K562 (cell line): ENCODE measurements around the gene KIAA2012.

Experiments used
- CBX2 ChIP-seq: fragments of 200-600 bp; sonication (generic); IDR thresholded peaks from one replicate; pipeline ENCODE4 v1.6.1; 2012; ENCODE audit warnings: mild to moderate bottlenecking, low read length, inconsistent platforms; ENCODE audit not compliant: insufficient read depth, poor library complexity, severe bottlenecking
- CTCF ChIP-seq, 3 experiments: IDR thresholded peaks in 2 of 3; conservative IDR thresholded peaks in 1 of 3; 2 replicates each; pipeline ENCODE4 v1.5.1; 2011 to 2012; ENCODE audit warnings: low read length in 3 of 3, mild to moderate bottlenecking in 3 of 3, control low read depth in 2 of 3, improper control_type of control experiment in 1 of 3, inconsistent platforms in 1 of 3, low read depth in 1 of 3, mixed read lengths in 1 of 3, moderate library complexity in 1 of 3; ENCODE audit not compliant: insufficient read depth in 2 of 3
- FOXJ3 ChIP-seq: sonication (generic); formaldehyde crosslinking; IDR thresholded peaks from 2 replicates; pipeline ENCODE4 v1.4.0; 2020; ENCODE audit warnings: mild to moderate bottlenecking, missing genetic modification reagents
- FOXO4 ChIP-seq: fragments of 450-650 bp; formaldehyde crosslinking; IDR thresholded peaks from 2 replicates; pipeline ENCODE4 v1.4.0; 2020; ENCODE audit warnings: mild to moderate bottlenecking, moderate library complexity
- GABPA ChIP-seq: fragments of 200-800 bp; sonication (Bioruptor generic); conservative IDR thresholded peaks from 2 replicates; pipeline ENCODE4 v1.6.1; 2016; ENCODE audit warnings: low read depth, missing genetic modification characterization, missing compliant biosample characterization
- NFATC3 ChIP-seq: fragments of 450-650 bp; IDR thresholded peaks from 2 replicates; pipeline ENCODE4 v1.6.1; 2017; ENCODE audit warnings: mild to moderate bottlenecking
- POLR2A ChIP-seq: fragments of 450-650 bp; conservative IDR thresholded peaks from 2 replicates; pipeline ENCODE4 v1.6.1; 2016
- SIN3A ChIP-seq, 2 experiments: fragments of 150-350 bp in 1 of 2; IDR thresholded peaks; 2 replicates each; pipeline ENCODE4 v1.6.1; 2011 to 2016; ENCODE audit warnings: borderline replicate concordance in 2 of 2, low read depth in 2 of 2, low read length in 2 of 2, mild to moderate bottlenecking in 2 of 2, moderate library complexity in 2 of 2; ENCODE audit not compliant: control insufficient read depth in 1 of 2
- ZEB2 ChIP-seq: fragments of 450-650 bp; IDR thresholded peaks from 2 replicates; pipeline ENCODE4 v1.6.1; 2016
- ZNF133 ChIP-seq: fragments of 250-450 bp; sonication (Bioruptor Pico); IDR thresholded peaks from 2 replicates; pipeline ENCODE4 v1.4.0; 2020; ENCODE audit warnings: mild to moderate bottlenecking
- TF ChIP-seq, protein P1 (sequence below), 2 experiments: fragments of 150-350 bp in 1 of 2; IDR thresholded peaks; 2 replicates each; pipeline ENCODE4 v1.6.1; 2012 to 2016; ENCODE audit warnings: low read depth in 2 of 2, low read length in 2 of 2, mild to moderate bottlenecking in 1 of 2, moderate library complexity in 1 of 2
- TF ChIP-seq, protein P2 (sequence below): fragments of 450-650 bp; formaldehyde crosslinking; IDR thresholded peaks from 2 replicates; pipeline ENCODE4 v1.4.0; 2022; ENCODE audit warnings: mild to moderate bottlenecking, moderate library complexity
- TF ChIP-seq, protein P3 (sequence below): sonication (generic); formaldehyde crosslinking; IDR thresholded peaks from 2 replicates; pipeline ENCODE4 v1.8.0; 2022; ENCODE audit warnings: missing genetic modification reagents, mild to moderate bottlenecking, borderline replicate concordance

GRCh38 chr2:202054679-202055078 lies 18.4 kb upstream of the KIAA2012 start:
- TF ChIP-seq POLR2A (no peak), CTCF (IDR thresholded peaks at IDR 0.05 in 2 of 3, conservative IDR thresholded peaks at IDR 0.05 in 1 of 3; ENCODE audit: insufficient read depth in 2 of 3, low read depth in 1 of 3, low read length in 3 of 3) (no peak), ZNF133 (CRISPR knock-in tag) (no peak), CBX2 (no peak), GABPA (tag) (no peak), SIN3A (IDR thresholded peaks at IDR 0.05; ENCODE audit: borderline replicate concordance in 2 of 2, control insufficient read depth in 1 of 2, low read depth in 2 of 2, low read length in 2 of 2) (no peak), NFATC3 (no peak), FOXJ3 (CRISPR knock-in tag) (no peak), ZEB2 (no peak), FOXO4 (CRISPR knock-in tag) (no peak)
- TF ChIP-seq, protein P1, sequence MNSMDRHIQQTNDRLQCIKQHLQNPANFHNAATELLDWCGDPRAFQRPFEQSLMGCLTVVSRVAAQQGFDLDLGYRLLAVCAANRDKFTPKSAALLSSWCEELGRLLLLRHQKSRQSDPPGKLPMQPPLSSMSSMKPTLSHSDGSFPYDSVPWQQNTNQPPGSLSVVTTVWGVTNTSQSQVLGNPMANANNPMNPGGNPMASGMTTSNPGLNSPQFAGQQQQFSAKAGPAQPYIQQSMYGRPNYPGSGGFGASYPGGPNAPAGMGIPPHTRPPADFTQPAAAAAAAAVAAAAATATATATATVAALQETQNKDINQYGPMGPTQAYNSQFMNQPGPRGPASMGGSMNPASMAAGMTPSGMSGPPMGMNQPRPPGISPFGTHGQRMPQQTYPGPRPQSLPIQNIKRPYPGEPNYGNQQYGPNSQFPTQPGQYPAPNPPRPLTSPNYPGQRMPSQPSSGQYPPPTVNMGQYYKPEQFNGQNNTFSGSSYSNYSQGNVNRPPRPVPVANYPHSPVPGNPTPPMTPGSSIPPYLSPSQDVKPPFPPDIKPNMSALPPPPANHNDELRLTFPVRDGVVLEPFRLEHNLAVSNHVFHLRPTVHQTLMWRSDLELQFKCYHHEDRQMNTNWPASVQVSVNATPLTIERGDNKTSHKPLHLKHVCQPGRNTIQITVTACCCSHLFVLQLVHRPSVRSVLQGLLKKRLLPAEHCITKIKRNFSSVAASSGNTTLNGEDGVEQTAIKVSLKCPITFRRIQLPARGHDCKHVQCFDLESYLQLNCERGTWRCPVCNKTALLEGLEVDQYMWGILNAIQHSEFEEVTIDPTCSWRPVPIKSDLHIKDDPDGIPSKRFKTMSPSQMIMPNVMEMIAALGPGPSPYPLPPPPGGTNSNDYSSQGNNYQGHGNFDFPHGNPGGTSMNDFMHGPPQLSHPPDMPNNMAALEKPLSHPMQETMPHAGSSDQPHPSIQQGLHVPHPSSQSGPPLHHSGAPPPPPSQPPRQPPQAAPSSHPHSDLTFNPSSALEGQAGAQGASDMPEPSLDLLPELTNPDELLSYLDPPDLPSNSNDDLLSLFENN (IDR thresholded peaks at IDR 0.05; ENCODE audit: low read depth in 2 of 2, low read length in 2 of 2), result no peak
- TF ChIP-seq, protein P2, sequence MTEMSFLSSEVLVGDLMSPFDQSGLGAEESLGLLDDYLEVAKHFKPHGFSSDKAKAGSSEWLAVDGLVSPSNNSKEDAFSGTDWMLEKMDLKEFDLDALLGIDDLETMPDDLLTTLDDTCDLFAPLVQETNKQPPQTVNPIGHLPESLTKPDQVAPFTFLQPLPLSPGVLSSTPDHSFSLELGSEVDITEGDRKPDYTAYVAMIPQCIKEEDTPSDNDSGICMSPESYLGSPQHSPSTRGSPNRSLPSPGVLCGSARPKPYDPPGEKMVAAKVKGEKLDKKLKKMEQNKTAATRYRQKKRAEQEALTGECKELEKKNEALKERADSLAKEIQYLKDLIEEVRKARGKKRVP (CRISPR knock-in tag), result no peak
- TF ChIP-seq, protein P3, sequence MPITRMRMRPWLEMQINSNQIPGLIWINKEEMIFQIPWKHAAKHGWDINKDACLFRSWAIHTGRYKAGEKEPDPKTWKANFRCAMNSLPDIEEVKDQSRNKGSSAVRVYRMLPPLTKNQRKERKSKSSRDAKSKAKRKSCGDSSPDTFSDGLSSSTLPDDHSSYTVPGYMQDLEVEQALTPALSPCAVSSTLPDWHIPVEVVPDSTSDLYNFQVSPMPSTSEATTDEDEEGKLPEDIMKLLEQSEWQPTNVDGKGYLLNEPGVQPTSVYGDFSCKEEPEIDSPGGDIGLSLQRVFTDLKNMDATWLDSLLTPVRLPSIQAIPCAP (CRISPR knock-in tag), result no peak
